NK-92 (cell line): Measurements from ENCODE around the gene KIAA1328.

Experiments
- DNase-seq: peaks from one replicate; lab custom pipeline; 2025; ENCODE audit not compliant: unreplicated experiment; lab: John Stamatoyannopoulos, UW

KIAA1328 gene

GRCh38 chr18:36942264-36942663 lies 113.3 kb downstream of the KIAA1328 start:
- no peak for DNase-seq

DNA sequence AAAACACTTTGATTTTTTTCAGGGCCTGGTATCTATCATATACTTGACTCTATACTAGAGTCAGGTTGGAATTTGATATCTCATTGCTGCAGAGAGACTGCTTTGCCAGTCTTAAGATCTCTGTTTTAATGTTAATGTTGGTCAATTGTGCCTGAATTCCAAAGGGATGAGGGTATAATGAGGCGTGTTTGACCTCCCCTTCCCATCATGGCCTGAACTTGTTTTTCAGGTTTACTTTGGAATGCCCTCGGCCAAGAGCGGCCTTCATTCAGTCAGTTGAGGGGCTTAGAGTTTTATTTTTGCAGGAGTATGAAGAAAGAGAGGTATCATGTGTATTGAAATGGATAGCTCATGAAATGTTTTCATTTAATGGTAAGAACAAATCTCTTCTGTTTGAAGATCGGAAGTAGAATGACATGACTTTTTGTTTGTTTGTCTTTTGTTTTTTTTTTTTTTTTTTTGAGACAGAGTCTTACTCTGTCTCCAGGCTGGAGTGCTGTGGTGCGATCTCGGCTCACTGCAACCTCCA lies 119.0 kb downstream of the KIAA1328 start:
- DNase-seq, result no peak

GRCh38 chr18:36950282-36950681 lies 121.4 kb downstream of the KIAA1328 start:
- DNase-seq, result no peak

GRCh38 chr18:36950960-36951359 lies 122.0 kb downstream of the KIAA1328 start:
- DNase-seq, result no peak

DNA sequence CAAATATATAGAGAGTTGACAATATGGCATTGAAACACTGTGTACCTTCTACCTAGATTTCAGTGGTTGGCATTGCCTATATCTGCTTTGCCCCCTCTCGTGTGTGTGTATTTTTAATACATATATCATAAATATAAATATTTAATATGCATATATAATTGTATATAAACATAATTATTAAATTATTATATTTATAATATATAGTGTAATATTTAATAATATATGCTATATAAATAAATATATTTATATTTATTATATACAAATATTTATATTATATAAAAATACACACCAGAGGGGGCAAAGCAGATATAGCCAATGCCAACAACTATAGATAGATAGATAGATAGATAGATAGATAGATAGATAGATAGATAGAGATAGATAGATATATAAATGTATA lies 124.1 kb downstream of the KIAA1328 start:
- no peak for DNase-seq

DNA sequence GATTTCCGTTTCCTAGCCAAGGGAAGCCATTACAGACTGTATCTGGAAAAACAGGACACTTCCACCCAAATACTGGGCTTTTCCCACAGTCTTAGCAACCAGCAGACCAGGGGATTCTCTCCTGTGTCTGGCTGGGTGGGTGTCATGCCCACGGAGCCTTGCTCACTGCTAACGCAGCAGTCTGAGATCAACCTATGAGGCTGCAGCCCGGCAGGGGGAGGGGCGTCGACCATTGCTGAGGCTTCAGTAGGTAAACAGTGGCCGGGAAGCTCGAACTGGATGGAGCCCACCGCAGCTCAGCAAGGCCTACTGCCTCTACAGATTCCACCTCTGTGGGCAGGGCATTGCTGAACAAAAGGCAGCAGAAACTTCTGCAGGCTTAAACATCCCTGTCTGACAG lies 131.1 kb downstream of the KIAA1328 start:
- DNase-seq, result no peak

DNA sequence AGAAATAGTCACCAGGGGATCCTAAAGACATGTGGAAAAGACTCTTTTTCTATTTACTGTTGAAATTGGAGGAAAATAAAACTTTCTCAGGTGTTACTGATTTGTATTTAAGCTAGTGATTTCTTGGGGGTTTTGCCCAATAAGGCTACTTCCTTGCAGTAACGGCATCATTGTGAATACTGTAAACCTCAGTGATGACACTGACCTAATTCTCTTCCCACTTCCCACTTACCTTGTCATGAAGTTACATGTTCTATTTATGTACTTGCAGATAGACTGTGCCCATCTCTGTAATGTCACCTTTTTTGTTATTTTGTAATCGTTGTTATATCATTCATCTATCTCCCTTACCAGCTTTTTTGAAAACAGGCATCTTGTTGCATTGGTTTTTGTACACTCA lies 134.5 kb downstream of the KIAA1328 start:
- DNase-seq, result no peak

DNA sequence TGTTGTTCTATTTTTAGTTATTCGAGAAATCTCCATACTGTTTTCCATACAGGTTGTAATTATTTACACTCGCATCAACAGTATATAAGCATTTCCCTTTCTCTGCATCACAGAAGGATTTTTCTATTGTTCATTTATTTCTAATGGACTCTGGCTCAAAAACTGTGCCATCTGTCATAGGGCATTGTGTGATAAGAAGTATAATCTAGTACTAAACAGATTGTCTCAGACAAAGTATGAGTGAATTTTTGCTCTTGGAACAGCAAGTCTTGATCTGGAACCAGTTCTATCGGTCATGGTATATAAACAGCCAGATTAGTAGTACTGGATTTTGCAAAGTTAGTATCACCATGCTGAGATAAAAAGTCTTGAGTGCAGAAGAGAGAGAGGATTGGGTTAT lies 145.8 kb downstream of the KIAA1328 start:
- DNase-seq, result no peak

DNA sequence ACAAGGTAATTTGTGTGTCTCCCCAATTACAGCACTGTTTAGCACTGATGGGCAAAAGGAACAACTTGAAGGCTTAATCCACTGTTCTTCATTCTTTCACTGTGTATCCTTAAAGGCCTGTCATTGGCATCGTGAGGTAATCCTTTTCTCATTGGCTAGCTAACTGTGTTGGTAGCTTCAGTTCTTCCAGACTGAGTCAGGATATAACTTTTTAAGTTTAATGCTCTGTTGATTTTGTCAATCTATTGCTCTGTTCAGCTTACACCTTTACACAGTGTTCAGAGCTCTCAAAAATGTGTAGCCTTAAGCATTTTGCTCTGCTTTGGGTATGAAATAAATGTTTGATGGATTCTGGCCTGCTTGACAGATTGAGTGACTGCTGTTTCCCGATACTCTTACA lies 148.2 kb downstream of the KIAA1328 start:
- no peak for DNase-seq

- DNase-seq, result no peak
Measured at GRCh38 chr18:36993068-36993467, 164.1 kb downstream of the KIAA1328 start.

DNA sequence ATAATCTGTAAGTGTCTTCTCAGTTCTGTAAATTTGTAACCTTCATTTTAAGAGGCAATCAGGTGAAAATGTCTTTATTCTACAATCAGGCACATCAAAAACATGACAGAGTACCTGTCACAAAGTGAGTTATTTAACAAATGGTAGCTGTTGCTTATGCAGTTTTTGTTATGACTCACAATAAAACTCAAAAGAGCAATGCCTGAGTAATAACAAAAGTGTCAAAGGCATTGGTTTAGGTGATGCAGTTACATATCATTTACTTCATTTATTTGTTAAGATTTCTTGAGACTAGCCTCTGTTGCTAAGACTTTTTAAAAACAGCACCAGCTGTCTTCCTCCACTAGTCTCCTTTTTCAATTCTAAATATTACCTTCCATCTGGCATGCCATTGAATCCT lies 177.8 kb downstream of the KIAA1328 start:
- no peak for DNase-seq

- DNase-seq, result no peak
Measured at GRCh38 chr18:37012452-37012851, 183.5 kb downstream of the KIAA1328 start.

DNA sequence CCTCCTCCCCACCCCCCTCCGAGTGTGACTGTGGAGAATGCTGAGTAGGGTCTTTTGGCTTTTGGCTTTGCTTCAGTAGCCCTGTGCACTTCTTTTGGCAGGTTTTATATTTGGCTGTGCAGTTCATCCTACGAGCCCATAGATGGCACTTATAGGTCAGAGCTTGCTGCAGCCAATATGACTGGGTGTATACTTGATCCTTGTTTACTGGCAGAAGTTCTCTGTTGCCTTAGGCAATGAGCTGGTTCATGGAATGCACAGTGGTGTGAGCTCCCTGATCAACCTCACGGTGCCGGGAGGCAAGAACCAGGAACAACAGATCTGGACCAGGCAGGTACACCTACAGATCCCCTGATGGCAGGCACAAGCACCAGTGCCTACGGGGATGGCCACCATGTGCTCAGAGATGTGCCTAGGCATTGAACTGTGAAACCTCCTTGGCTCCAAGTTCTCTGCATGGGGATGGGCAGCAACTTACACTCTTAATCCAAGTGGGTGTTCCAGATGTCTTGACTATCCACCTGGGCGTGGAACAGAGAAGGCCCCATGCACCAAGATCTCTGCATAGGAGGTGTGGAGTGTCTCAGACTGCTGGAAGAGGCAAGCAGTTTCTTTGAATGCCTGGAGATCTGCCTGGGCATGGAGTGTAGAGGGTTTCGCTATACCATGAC lies 190.4 kb downstream of the KIAA1328 start:
- DNase-seq, result no peak

GRCh38 chr18:37033419-37033818 lies 204.5 kb downstream of the KIAA1328 start:
- DNase-seq, result no peak

DNA sequence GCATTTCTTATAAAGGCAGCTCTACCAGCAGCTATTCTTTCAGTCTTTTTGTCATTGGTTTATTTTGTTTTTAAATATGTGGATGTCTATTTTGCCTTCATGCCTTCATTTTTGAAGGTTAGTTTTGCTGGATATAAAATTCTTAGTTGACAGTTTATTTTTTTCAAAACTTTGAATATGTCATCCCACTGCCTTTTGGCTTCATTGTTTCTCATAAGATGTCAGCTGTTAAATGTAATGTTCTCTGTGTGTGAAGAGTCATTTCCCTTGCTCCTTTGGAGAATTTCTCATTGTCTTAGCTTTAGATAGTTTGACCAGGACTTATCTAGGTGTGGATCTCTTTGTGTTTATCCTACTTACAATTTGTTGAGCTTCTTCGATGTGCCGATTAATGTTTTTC lies 213.5 kb downstream of the KIAA1328 start:
- DNase-seq, result no peak

DNA sequence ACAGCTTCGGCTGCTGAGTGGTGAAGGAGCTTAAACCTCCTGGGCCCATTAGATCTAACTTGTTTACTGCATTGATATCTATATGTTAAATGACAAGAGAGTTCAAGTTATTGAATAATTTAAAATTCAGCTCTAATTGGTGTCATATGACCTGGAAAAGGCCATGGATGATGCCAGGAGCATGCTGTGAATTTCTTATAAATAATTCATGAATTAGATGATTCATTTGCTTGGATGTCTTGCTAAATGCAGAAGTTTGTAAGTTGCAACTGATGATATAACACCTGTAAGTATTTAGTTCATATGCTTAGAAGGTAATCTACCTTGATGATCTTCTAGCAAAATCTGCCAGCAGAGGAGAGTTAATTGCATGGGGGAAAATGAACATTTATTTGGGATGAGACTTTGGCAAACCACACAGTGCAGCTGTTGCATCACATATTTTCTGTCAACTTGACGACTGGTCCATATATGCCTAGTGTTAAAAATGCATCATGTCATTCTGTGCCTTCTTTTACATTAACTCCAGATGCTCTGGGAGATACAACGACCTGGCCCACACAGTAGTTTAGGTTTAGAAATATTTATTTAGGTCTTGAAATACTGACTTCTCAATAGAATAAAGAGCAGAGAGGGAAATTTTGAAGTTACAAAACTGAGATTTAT lies 226.3 kb downstream of the KIAA1328 start:
- DNase-seq, result no peak

DNA sequence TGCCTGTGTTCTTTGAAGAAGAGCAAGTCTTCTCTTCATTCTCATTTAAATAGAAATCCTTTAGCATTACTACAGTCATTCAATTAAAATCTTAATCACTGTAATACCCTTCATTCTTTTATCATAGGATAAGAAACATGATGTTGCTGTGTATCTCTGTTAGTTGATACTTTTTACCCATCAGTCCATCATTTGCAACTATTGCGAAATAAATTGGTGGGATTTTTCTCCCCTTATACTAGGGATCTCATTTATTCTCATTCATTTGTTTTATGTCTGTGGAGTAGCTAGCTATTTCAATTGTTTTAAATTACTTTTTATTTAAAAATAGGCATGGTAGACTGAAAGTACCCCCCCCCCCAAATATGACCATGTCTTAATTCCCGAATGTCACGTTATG lies 235.3 kb downstream of the KIAA1328 start:
- DNase-seq, result no peak

DNA sequence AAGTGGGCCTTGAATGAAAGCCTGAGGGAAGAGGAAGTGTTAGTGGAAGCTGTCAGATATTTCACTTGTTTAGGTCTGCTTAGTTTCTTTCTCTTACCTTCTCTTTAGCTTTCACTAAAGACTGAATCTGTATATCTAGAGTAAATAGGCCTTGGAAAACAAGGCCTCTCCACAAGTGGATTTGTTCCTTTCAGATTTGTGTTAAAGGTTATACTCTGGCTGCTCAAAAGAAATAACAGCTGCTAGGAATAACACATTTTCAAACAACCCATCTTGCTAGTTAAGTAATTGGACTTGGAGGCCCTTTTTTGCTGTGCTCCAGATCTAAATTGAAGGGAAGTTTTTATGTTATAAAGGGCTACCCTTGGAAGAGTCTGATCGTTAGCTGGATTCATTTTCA lies 236.3 kb downstream of the KIAA1328 start:
- no peak for DNase-seq

DNA sequence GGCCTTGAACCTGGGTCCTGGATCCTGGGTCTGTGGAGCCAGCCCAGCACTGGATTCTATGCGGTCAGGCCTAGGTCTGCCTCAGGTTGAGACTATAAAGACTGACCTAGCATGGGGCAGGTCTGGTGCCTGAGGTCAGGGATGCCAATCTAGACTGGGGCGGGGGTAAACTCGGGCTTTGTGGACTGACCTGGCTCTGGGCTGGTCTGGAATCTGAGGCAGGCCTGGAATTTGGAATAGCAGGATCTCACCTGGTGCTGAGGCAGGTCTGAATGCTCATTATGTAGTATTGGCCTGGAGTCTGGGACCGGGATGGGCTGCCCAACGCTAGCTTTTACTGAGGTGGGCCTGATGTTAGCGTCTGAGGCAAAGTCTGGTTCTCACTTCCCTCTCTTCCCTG lies 256.0 kb downstream of the KIAA1328 start:
- DNase-seq, result no peak

DNA sequence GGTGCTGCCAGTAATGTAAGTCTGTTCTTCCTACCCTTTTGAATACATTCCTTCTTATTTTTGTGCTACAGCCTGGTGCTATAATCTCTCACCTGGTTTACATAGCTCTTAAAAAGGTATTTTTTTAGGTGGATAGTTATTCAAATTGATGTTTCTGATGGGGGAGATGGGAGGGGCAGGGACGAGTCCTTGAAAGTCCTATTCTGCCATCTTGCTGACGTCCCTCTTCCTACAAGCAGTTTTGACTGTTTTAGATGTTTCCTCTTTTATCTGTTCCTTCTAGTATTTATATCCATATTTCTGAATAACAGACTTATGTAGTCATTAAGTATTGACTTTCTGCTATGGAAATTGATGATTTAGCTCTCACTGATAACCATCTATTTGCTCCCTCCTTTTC lies 256.4 kb downstream of the KIAA1328 start:
- DNase-seq, result no peak

DNA sequence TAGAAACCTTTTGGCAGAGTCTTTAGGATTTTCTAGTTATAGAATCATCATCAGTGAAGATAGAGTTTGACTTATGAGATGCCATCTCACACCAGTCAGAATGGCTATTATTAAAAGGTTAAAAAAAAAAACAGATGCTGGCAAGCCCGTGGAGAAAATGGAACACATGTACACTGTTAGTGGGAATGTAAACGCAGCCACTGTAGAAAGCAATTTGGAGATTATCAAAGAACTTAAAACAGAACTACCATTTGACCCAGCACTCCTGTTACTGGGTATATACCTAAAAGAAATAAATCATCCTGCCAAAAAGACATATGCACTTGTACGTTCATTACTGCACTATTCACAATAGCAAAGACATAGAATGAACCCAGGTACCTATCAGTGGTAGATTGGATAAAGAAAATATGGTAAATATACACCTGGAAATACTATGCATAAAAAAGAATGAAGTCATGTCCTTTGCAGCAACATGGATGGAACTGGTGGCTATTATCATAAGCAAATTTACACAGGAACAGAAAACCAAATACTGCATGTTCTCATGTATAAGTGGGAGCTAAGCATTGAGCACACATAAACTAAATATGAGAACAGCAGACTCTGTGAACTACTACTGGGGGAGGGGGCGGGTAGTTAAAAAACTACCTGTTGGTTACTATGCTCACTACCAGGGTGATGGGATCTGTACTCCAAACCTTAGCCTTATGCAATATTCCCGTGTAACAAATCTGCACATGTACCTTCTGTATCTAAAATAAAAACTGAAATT lies 279.0 kb downstream of the KIAA1328 start:
- no peak for DNase-seq

DNA sequence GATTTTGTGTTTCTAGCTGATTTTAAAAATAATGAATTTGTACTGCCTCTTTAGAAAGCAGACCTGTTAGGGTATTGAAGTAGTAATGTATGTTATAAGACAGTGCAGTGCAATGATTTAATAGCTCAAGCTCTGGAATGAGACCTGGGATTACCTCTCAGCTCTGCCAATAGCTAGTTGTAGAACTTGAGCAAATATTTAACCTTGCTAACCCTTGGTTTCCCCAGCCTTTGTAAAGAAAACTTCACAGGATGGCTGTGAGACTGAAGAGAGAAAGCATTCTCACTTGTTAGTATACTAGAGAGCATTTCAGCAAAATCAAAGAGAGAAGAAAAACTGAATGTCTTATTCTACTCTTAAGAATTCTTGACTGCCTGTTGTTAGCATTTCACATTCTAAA lies 293.9 kb downstream of the KIAA1328 start:
- DNase-seq, result no peak
